Left lung (tissue), 10 donors: ENCODE data around the gene DNAH10. TPM values are rescaled to one million over a fixed set of nuclear protein-coding genes. Genes with fewer than 3 reads are reported as not detected.

Source experiments
- ATAC-seq: fragments of 200-7000 bp; cut with Tn5 transposase; one replicate; pipeline ENCODE4 v1.9.1; 2020; ENCODE audit warnings: moderate library complexity
- DNase-seq, 4 donors: peaks; one replicate each; pipeline ENCODE4 v3.0.0-alpha.2; 2013 to 2020
- H3K27ac ChIP-seq, 2 donors: fragments of 200-600 bp; sonication (generic) in 1 of 2; one replicate each; pipeline versions ENCODE4 v1.5.0 to v1.8.0; 2020 to 2021
- H3K27me3 ChIP-seq, 2 donors: fragments of 200-600 bp; sonication (generic) in 1 of 2; one replicate each; pipeline versions ENCODE4 v1.5.0 to v1.8.0; 2020 to 2021
- H3K36me3 ChIP-seq, 2 donors: fragments of 200-600 bp; sonication (generic) in 1 of 2; one replicate each; pipeline versions ENCODE4 v1.5.0 to v1.8.0; 2020 to 2021
- H3K4me1 ChIP-seq, 2 donors: fragments of 200-600 bp; one replicate each; pipeline ENCODE4 v1.8.0; 2021
- H3K4me3 ChIP-seq, 2 donors: fragments of 200-600 bp; sonication (generic) in 1 of 2; one replicate each; pipeline versions ENCODE4 v1.5.0 to v1.8.0; 2020 to 2021; ENCODE audit warnings: mild to moderate bottlenecking in 1 of 2
- H3K9me3 ChIP-seq, 2 donors: fragments of 200-600 bp; sonication (generic) in 1 of 2; one replicate each; pipeline versions ENCODE4 v1.5.0 to v1.8.0; 2020 to 2021
- intact Hi-C, 2 donors: fragments of 100-400 bp; cut with DNase I; formaldehyde crosslinking; loops; one replicate each; pipeline versions ENCODE4 v1.11.2 to v1.14.2; 2022
- polyA plus RNA-seq, 6 donors: library from polyadenylated mRNA; unstranded; fragments of 120-200 nt; gene quantifications; one replicate each; pipeline ENCODE4 v1.2.1, GENCODE V29; 2013; ENCODE audit not compliant: insufficient read length in 6 of 6
- total RNA-seq, 2 donors: library from RNA; stranded (reverse); fragmentation: NEBNext Ultra II Directional; extraction: Animal tissue kit (Norgen Biotek cat#: 25700); gene quantifications; one replicate each; pipeline ENCODE4 v1.2.1, GENCODE V29; 2021
- TF ChIP-seq, protein P1 (sequence below), 2 donors: fragments of 200-600 bp; sonication (generic) in 1 of 2; IDR thresholded peaks; one replicate each; pipeline versions ENCODE4 v1.5.0 to v1.8.0; 2021; ENCODE audit warnings: antibody characterized with exemption in 2 of 2
- donor health status: DM: no; HTN: yes; CAD: no.
- donor health status: DM: no; HTN: no; CAD: no.

The DNAH10 gene
- total and polyA plus RNA-seq, 8 donors: 0.79 to 10.4 (median 6.5) TPM

DNA sequence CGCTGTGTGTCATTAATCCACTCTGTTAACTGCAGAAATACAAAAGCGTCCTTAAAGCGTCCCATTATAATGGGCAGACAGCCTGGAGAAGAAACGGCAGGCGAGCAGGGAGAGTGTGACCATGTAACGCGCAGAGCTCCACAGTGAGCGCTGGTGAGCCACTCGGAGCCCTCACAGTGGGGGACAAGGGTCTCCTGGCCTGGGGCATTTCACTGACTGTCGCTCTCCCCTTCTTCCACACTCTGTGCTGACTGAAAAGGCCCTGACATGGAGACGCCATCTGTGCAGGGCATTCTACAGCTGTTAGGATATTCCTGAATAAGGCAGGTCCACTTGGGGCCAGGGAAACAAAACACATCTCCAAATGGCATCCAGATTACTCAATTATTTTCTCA, 186.3 kb downstream of the DNAH10 start:
- intact Hi-C loops: no loop called here
- TF ChIP-seq, protein P1, sequence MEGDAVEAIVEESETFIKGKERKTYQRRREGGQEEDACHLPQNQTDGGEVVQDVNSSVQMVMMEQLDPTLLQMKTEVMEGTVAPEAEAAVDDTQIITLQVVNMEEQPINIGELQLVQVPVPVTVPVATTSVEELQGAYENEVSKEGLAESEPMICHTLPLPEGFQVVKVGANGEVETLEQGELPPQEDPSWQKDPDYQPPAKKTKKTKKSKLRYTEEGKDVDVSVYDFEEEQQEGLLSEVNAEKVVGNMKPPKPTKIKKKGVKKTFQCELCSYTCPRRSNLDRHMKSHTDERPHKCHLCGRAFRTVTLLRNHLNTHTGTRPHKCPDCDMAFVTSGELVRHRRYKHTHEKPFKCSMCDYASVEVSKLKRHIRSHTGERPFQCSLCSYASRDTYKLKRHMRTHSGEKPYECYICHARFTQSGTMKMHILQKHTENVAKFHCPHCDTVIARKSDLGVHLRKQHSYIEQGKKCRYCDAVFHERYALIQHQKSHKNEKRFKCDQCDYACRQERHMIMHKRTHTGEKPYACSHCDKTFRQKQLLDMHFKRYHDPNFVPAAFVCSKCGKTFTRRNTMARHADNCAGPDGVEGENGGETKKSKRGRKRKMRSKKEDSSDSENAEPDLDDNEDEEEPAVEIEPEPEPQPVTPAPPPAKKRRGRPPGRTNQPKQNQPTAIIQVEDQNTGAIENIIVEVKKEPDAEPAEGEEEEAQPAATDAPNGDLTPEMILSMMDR (IDR thresholded peaks at IDR 0.05): no peak
- H3K9me3 ChIP-seq: no peaks in the 10 kb centered on the region
- H3K36me3 ChIP-seq: peaks cover 0 to 11% of the 10 kb centered on the region in 2 donors
- ATAC-seq: no peak
- no peak overlapping the region for H3K27ac ChIP-seq
- H3K4me3 ChIP-seq: no peak overlapping the region
- no peak for DNase-seq
- H3K27me3 ChIP-seq: no peaks in the 10 kb centered on the region
- peaks cover 10 to 14% of the 10 kb centered on the region in 2 donors for H3K4me1 ChIP-seq

GRCh38 chr12:123948796-123949769, 187.0 kb downstream of the DNAH10 start:
- Histone ChIP-seq H3K36me3 (peaks cover 0 to 10% of the 10 kb centered on the region in 2 donors), H3K27ac (no peak overlapping the region), H3K4me1 (peaks cover 10 to 14% of the 10 kb centered on the region in 2 donors), H3K27me3 (no peaks in the 10 kb centered on the region), H3K4me3 (no peak overlapping the region), H3K9me3 (no peaks in the 10 kb centered on the region)
- no peak for DNase-seq
- intact Hi-C loops: no loop called here
- ATAC-seq: no peak
- TF ChIP-seq, protein P1 (IDR thresholded peaks at IDR 0.05): no peak

DNA sequence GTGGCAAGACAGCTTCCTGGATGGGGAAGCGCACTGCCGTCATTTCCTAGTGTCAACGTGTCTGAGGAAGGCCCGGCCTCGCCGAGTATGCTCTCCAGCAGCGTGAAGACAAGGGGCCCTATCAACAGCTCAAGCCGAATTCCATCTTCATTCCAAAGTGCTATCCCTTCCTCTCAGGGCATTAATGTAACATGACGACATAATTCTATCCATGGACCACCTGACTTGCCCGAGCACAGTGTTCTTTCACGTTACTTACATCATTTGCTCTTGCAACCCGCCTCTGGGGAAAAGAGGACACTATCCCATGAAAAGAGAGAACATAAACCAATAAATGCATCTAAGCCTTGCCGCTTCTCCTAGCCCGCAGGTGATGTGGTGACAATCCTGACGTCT, 187.7 kb downstream of the DNAH10 start:
- TF ChIP-seq, protein P1 (IDR thresholded peaks at IDR 0.05): no peak
- DNase-seq: no peak
- H3K4me3 ChIP-seq: no peak overlapping the region

GRCh38 chr12:123950476-123951349, 188.6 kb downstream of the DNAH10 start:
- Histone ChIP-seq H3K4me1 (peaks cover 10 to 14% of the 10 kb centered on the region in 2 donors), H3K4me3 (no peak overlapping the region), H3K27ac (no peak overlapping the region), H3K27me3 (no peaks in the 10 kb centered on the region), H3K9me3 (no peaks in the 10 kb centered on the region), H3K36me3 (no peaks in the 10 kb centered on the region)
- no peak for ATAC-seq
- intact Hi-C loops: no loop called here
- DNase-seq: no peak
- TF ChIP-seq, protein P1 (IDR thresholded peaks at IDR 0.05): no peak

More for the DNA sequence above, 187.7 kb downstream of the DNAH10 start:
- Histone ChIP-seq H3K27ac (no peak overlapping the region), H3K36me3 (peaks cover 0 to 9% of the 10 kb centered on the region in 2 donors), H3K4me1 (peaks cover 10 to 14% of the 10 kb centered on the region in 2 donors), H3K27me3 (no peaks in the 10 kb centered on the region), H3K9me3 (no peaks in the 10 kb centered on the region)
- no peak for ATAC-seq
- intact Hi-C loops: no loop called here
